Chondrocyte (in vitro differentiated cells): ENCODE results near the gene SMIM10L2A. TPM values are rescaled to one million over a fixed set of nuclear protein-coding genes. Genes with fewer than 3 reads are reported as not detected.
"Not testable (repeated sequence)": the region's sequence is repeated elsewhere in the genome, so short reads cannot be mapped to it uniquely, and the experiment has no call there.

Source experiments
- DNase-seq: peaks from one replicate; pipeline ENCODE4 v3.0.0; 2021; ENCODE audit warnings: mixed read lengths, low spot score
- H3K27ac Mint-ChIP-seq: one replicate; pipeline ENCODE4 v1.8.0; 2021; ENCODE audit warnings: mild to moderate bottlenecking, moderate library complexity, mixed read lengths; ENCODE audit not compliant: unreplicated experiment
- H3K27me3 Mint-ChIP-seq: 2 replicates; pipeline ENCODE4 v1.8.0; 2021; ENCODE audit warnings: low read depth, mixed read lengths
- H3K36me3 Mint-ChIP-seq: 2 replicates; pipeline ENCODE4 v1.8.0; 2021; ENCODE audit warnings: low read depth, mixed read lengths
- H3K4me1 Mint-ChIP-seq: 2 replicates; pipeline ENCODE4 v1.8.0; 2021; ENCODE audit warnings: low read depth, mild to moderate bottlenecking, mixed read lengths
- H3K4me3 Mint-ChIP-seq: one replicate; pipeline ENCODE4 v1.8.0; 2021; ENCODE audit warnings: mild to moderate bottlenecking, moderate library complexity, mixed read lengths; ENCODE audit not compliant: unreplicated experiment
- H3K9me3 Mint-ChIP-seq: 2 replicates; pipeline ENCODE4 v1.8.0; 2021; ENCODE audit warnings: low read depth, mixed read lengths
- CTCF ChIP-seq: fragments of 200-600 bp; sonication (generic); IDR thresholded peaks from 2 replicates; pipeline ENCODE4 v1.5.0; 2021; ENCODE audit warnings: antibody characterized with exemption, mild to moderate bottlenecking, moderate library complexity
- total RNA-seq: library from RNA; stranded (reverse); gene quantifications from 3 replicates; pipeline ENCODE4 v1.2.1, GENCODE V29; 2021

The SMIM10L2A gene
- total RNA-seq, 1 donor from 2014 or later, result 0.40 TPM

- Mint-ChIP-seq H3K27me3 (no peaks in the 10 kb centered on the region), H3K9me3 (peaks cover 6% of the 10 kb centered on the region), H3K27ac (no peak overlapping the region), H3K4me3 (no peak overlapping the region), H3K36me3 (no peaks in the 10 kb centered on the region), H3K4me1 (no peaks in the 10 kb centered on the region)
- TF ChIP-seq CTCF, result no peak
- DNase-seq, result no peak
Measured at GRCh38 chrX:135395064-135395463, 26.7 kb upstream of the SMIM10L2A start.

GRCh38 chrX:135396109-135396508 is 25.6 kb upstream of the SMIM10L2A start:
- no peak for TF ChIP-seq CTCF
- H3K9me3 Mint-ChIP-seq, result peaks cover 3% of the 10 kb centered on the region

GRCh38 chrX:135396566-135396965 is 25.2 kb upstream of the SMIM10L2A start:
- H3K4me1 Mint-ChIP-seq, result no peaks in the 10 kb centered on the region
- H3K36me3 Mint-ChIP-seq, result no peaks in the 10 kb centered on the region
- peaks cover 4% of the 10 kb centered on the region for H3K9me3 Mint-ChIP-seq
- no peak overlapping the region for H3K27ac Mint-ChIP-seq
- no peak for DNase-seq
- no peak for TF ChIP-seq CTCF
- H3K4me3 Mint-ChIP-seq, result no peak overlapping the region
- no peaks in the 10 kb centered on the region for H3K27me3 Mint-ChIP-seq

More at GRCh38 chrX:135396109-135396508, 25.6 kb upstream of the SMIM10L2A start:
- Mint-ChIP-seq H3K27me3 (no peaks in the 10 kb centered on the region), H3K27ac (no peak overlapping the region), H3K36me3 (no peaks in the 10 kb centered on the region), H3K4me1 (no peaks in the 10 kb centered on the region), H3K4me3 (no peak overlapping the region)
- DNase-seq, result no peak

GRCh38 chrX:135397652-135398051 is 24.1 kb upstream of the SMIM10L2A start:
- Mint-ChIP-seq H3K4me1 (no peaks in the 10 kb centered on the region), H3K4me3 (no peak overlapping the region)

GRCh38 chrX:135403374-135403773 is 18.4 kb upstream of the SMIM10L2A start:
- no peak for DNase-seq
- no peak for TF ChIP-seq CTCF
- Mint-ChIP-seq H3K27ac (no peak overlapping the region), H3K9me3 (peaks cover 7% of the 10 kb centered on the region), H3K27me3 (peaks cover 8% of the 10 kb centered on the region), H3K4me1 (no peaks in the 10 kb centered on the region), H3K4me3 (no peak overlapping the region), H3K36me3 (no peaks in the 10 kb centered on the region)

More at GRCh38 chrX:135397652-135398051, 24.1 kb upstream of the SMIM10L2A start:
- no peak overlapping the region for H3K27ac Mint-ChIP-seq
- DNase-seq, result no peak
- H3K9me3 Mint-ChIP-seq, result peaks cover 7% of the 10 kb centered on the region
- no peak for TF ChIP-seq CTCF
- no peaks in the 10 kb centered on the region for H3K36me3 Mint-ChIP-seq
- H3K27me3 Mint-ChIP-seq, result no peaks in the 10 kb centered on the region

GRCh38 chrX:135406428-135406827 is 15.3 kb upstream of the SMIM10L2A start:
- not testable (repeated sequence) for H3K4me3 Mint-ChIP-seq, H3K4me1 Mint-ChIP-seq, DNase-seq, H3K36me3 Mint-ChIP-seq, H3K27ac Mint-ChIP-seq
- Mint-ChIP-seq H3K9me3 (peaks cover 13% of the 10 kb centered on the region), H3K27me3 (peaks cover 14% of the 10 kb centered on the region)
